ENCODE measurements around the gene ADGRB3. TPM values are rescaled to one million over a fixed set of nuclear protein-coding genes. Genes with fewer than 3 reads are reported as not detected.

Gene ADGRB3
- total and polyA plus RNA-seq, 4 donors, result 26.9 to 99.7 (median 60.2) TPM

- Histone ChIP-seq H3K4me1 (ENCODE audit: control insufficient read depth, insufficient read depth, low read length) (peaks cover 10% of the 10 kb centered on the region), H3K4me3 (ENCODE audit: low read depth, low read length) (no peak overlapping the region), H3K27me3 (ENCODE audit: control insufficient read depth, insufficient read depth, low read length) (no peaks in the 10 kb centered on the region), H3K9me3 (ENCODE audit: control insufficient read depth, insufficient read depth, low read length) (no peaks in the 10 kb centered on the region), H3K36me3 (ENCODE audit: control insufficient read depth, insufficient read depth, low read length) (no peaks in the 10 kb centered on the region), H3K27ac (ENCODE audit: low read depth, low read length) (peak overlapping the region; percentile 61)
- 14% methylated on average over 1 of the region's 3 CpGs for WGBS (ENCODE audit: insufficient coverage)
- DNase-seq (ENCODE audit: low read depth in 4 of 6, low spot score in 6 of 6), result no peak
Observed at GRCh38 chr6:68710916-68711315, 75.8 kb downstream of the ADGRB3 start.

- Histone ChIP-seq H3K4me1 (ENCODE audit: control insufficient read depth, insufficient read depth, low read length) (peaks cover 10% of the 10 kb centered on the region), H3K9me3 (ENCODE audit: control insufficient read depth, insufficient read depth, low read length) (no peaks in the 10 kb centered on the region), H3K36me3 (ENCODE audit: control insufficient read depth, insufficient read depth, low read length) (no peaks in the 10 kb centered on the region), H3K27ac (ENCODE audit: low read depth, low read length) (no peak overlapping the region), H3K4me3 (ENCODE audit: low read depth, low read length) (no peak overlapping the region), H3K27me3 (ENCODE audit: control insufficient read depth, insufficient read depth, low read length) (no peaks in the 10 kb centered on the region)
- DNase-seq (ENCODE audit: low read depth in 4 of 6, low spot score in 6 of 6), result no peak
- WGBS (ENCODE audit: insufficient coverage), result no CpG with 5 or more reads among the region's 2 CpGs
Observed at GRCh38 chr6:68711386-68712000, 76.4 kb downstream of the ADGRB3 start.

- H3K4me1 ChIP-seq (ENCODE audit: control insufficient read depth, insufficient read depth, low read length), result no peaks in the 10 kb centered on the region
- no peaks in the 10 kb centered on the region for H3K36me3 ChIP-seq (ENCODE audit: control insufficient read depth, insufficient read depth, low read length)
- no peaks in the 10 kb centered on the region for H3K27me3 ChIP-seq (ENCODE audit: control insufficient read depth, insufficient read depth, low read length)
- H3K4me3 ChIP-seq (ENCODE audit: low read depth, low read length), result no peak overlapping the region
- WGBS (ENCODE audit: insufficient coverage), result no CpG with 5 or more reads among the region's 2 CpGs
- no peak overlapping the region for H3K27ac ChIP-seq (ENCODE audit: low read depth, low read length)
- no peak for DNase-seq (ENCODE audit: low read depth in 4 of 6, low spot score in 6 of 6)
- no peaks in the 10 kb centered on the region for H3K9me3 ChIP-seq (ENCODE audit: control insufficient read depth, insufficient read depth, low read length)
Observed at GRCh38 chr6:68716620-68717019, 81.5 kb downstream of the ADGRB3 start.

GRCh38 chr6:68718385-68719073, 83.4 kb downstream of the ADGRB3 start:
- Histone ChIP-seq H3K36me3 (ENCODE audit: control insufficient read depth, insufficient read depth, low read length) (no peaks in the 10 kb centered on the region), H3K27ac (ENCODE audit: low read depth, low read length) (no peak overlapping the region), H3K4me1 (ENCODE audit: control insufficient read depth, insufficient read depth, low read length) (no peaks in the 10 kb centered on the region), H3K9me3 (ENCODE audit: control insufficient read depth, insufficient read depth, low read length) (no peaks in the 10 kb centered on the region), H3K27me3 (ENCODE audit: control insufficient read depth, insufficient read depth, low read length) (no peaks in the 10 kb centered on the region), H3K4me3 (ENCODE audit: low read depth, low read length) (no peak overlapping the region)
- peak in 1 of 6 donors; percentile 79 for DNase-seq (ENCODE audit: low read depth in 4 of 6, low spot score in 6 of 6)
- WGBS (ENCODE audit: insufficient coverage), result 48% methylated on average over 2 of the region's 5 CpGs

- Histone ChIP-seq H3K36me3 (ENCODE audit: control insufficient read depth, insufficient read depth, low read length) (no peaks in the 10 kb centered on the region), H3K27ac (ENCODE audit: low read depth, low read length) (no peak overlapping the region), H3K4me3 (ENCODE audit: low read depth, low read length) (no peak overlapping the region), H3K9me3 (ENCODE audit: control insufficient read depth, insufficient read depth, low read length) (no peaks in the 10 kb centered on the region), H3K4me1 (ENCODE audit: control insufficient read depth, insufficient read depth, low read length) (no peaks in the 10 kb centered on the region), H3K27me3 (ENCODE audit: control insufficient read depth, insufficient read depth, low read length) (no peaks in the 10 kb centered on the region)
- WGBS (ENCODE audit: insufficient coverage), result 80% methylated on average over 1 of the region's 2 CpGs
- DNase-seq (ENCODE audit: low read depth in 4 of 6, low spot score in 6 of 6), result no peak
Observed at GRCh38 chr6:68719761-68720160, 84.7 kb downstream of the ADGRB3 start.

GRCh38 chr6:68722891-68723527, 87.9 kb downstream of the ADGRB3 start:
- DNase-seq (ENCODE audit: low read depth in 4 of 6, low spot score in 6 of 6), result no peak
- no peak overlapping the region for H3K4me3 ChIP-seq (ENCODE audit: low read depth, low read length)
- no peaks in the 10 kb centered on the region for H3K27me3 ChIP-seq (ENCODE audit: control insufficient read depth, insufficient read depth, low read length)
- no peaks in the 10 kb centered on the region for H3K9me3 ChIP-seq (ENCODE audit: control insufficient read depth, insufficient read depth, low read length)
- peak overlapping the region; percentile 1 for H3K27ac ChIP-seq (ENCODE audit: low read depth, low read length)
- H3K36me3 ChIP-seq (ENCODE audit: control insufficient read depth, insufficient read depth, low read length), result no peaks in the 10 kb centered on the region
- H3K4me1 ChIP-seq (ENCODE audit: control insufficient read depth, insufficient read depth, low read length), result no peaks in the 10 kb centered on the region
- no CpG with 5 or more reads among the region's 2 CpGs for WGBS (ENCODE audit: insufficient coverage)

GRCh38 chr6:68724060-68724459, 89.0 kb downstream of the ADGRB3 start:
- Histone ChIP-seq H3K4me1 (ENCODE audit: control insufficient read depth, insufficient read depth, low read length) (no peaks in the 10 kb centered on the region), H3K4me3 (ENCODE audit: low read depth, low read length) (no peak overlapping the region), H3K9me3 (ENCODE audit: control insufficient read depth, insufficient read depth, low read length) (no peaks in the 10 kb centered on the region), H3K27ac (ENCODE audit: low read depth, low read length) (no peak overlapping the region), H3K36me3 (ENCODE audit: control insufficient read depth, insufficient read depth, low read length) (no peaks in the 10 kb centered on the region), H3K27me3 (ENCODE audit: control insufficient read depth, insufficient read depth, low read length) (no peaks in the 10 kb centered on the region)
- no peak for DNase-seq (ENCODE audit: low read depth in 4 of 6, low spot score in 6 of 6)
- WGBS (ENCODE audit: insufficient coverage), result no CpG with 5 or more reads among the region's 2 CpGs

- Histone ChIP-seq H3K9me3 (ENCODE audit: control insufficient read depth, insufficient read depth, low read length) (no peaks in the 10 kb centered on the region), H3K4me3 (ENCODE audit: low read depth, low read length) (no peak overlapping the region), H3K36me3 (ENCODE audit: control insufficient read depth, insufficient read depth, low read length) (no peaks in the 10 kb centered on the region), H3K27me3 (ENCODE audit: control insufficient read depth, insufficient read depth, low read length) (no peaks in the 10 kb centered on the region), H3K27ac (ENCODE audit: low read depth, low read length) (no peak overlapping the region), H3K4me1 (ENCODE audit: control insufficient read depth, insufficient read depth, low read length) (no peaks in the 10 kb centered on the region)
- DNase-seq (ENCODE audit: low read depth in 4 of 6, low spot score in 6 of 6), result peak in 2 of 6 donors; percentile 56 to 75
Observed at GRCh38 chr6:68726337-68726736, 91.3 kb downstream of the ADGRB3 start.

- no peaks in the 10 kb centered on the region for H3K27me3 ChIP-seq (ENCODE audit: control insufficient read depth, insufficient read depth, low read length)
- H3K9me3 ChIP-seq (ENCODE audit: control insufficient read depth, insufficient read depth, low read length), result no peaks in the 10 kb centered on the region
- WGBS (ENCODE audit: insufficient coverage), result no CpG with 5 or more reads among the region's 1 CpG
- H3K36me3 ChIP-seq (ENCODE audit: control insufficient read depth, insufficient read depth, low read length), result no peaks in the 10 kb centered on the region
- no peak overlapping the region for H3K27ac ChIP-seq (ENCODE audit: low read depth, low read length)
- DNase-seq (ENCODE audit: low read depth in 4 of 6, low spot score in 6 of 6), result no peak
- no peak overlapping the region for H3K4me3 ChIP-seq (ENCODE audit: low read depth, low read length)
- no peaks in the 10 kb centered on the region for H3K4me1 ChIP-seq (ENCODE audit: control insufficient read depth, insufficient read depth, low read length)
Observed at GRCh38 chr6:68726992-68727391, 91.9 kb downstream of the ADGRB3 start.

GRCh38 chr6:68727699-68728098, 92.6 kb downstream of the ADGRB3 start:
- Histone ChIP-seq H3K4me1 (ENCODE audit: control insufficient read depth, insufficient read depth, low read length) (no peaks in the 10 kb centered on the region), H3K4me3 (ENCODE audit: low read depth, low read length) (no peak overlapping the region), H3K27me3 (ENCODE audit: control insufficient read depth, insufficient read depth, low read length) (no peaks in the 10 kb centered on the region), H3K9me3 (ENCODE audit: control insufficient read depth, insufficient read depth, low read length) (no peaks in the 10 kb centered on the region), H3K36me3 (ENCODE audit: control insufficient read depth, insufficient read depth, low read length) (no peaks in the 10 kb centered on the region), H3K27ac (ENCODE audit: low read depth, low read length) (no peak overlapping the region)
- no CpG with 5 or more reads among the region's 1 CpG for WGBS (ENCODE audit: insufficient coverage)
- no peak for DNase-seq (ENCODE audit: low read depth in 4 of 6, low spot score in 6 of 6)
